NCI-H1694 treated with DMSO at 0.1 percent for 48 hours (cell line): ENCODE data around the gene LDHAL6B.
"Not testable (repeated sequence)": the region's sequence is repeated elsewhere in the genome, so short reads cannot be mapped to it uniquely, and the experiment has no call there.

Source experiments
- DNase-seq: peaks from one replicate; lab custom pipeline; 2025; lab: John Stamatoyannopoulos, UW

Gene LDHAL6B

GRCh38 chr15:59206623-59207183 is at the start of gene LDHAL6B:
TSS of gene LDHAL6B (plus strand) at chr15:59206843. CDS start at chr15:59206941, 98 bp downstream.
- no peak for DNase-seq

GRCh38 chr15:59157396-59157795 is 49.2 kb upstream of the LDHAL6B start:
- no peak for DNase-seq

GRCh38 chr15:59157840-59158700 is 48.6 kb upstream of the LDHAL6B start:
- DNase-seq = no peak

- no peak for DNase-seq
Measured at GRCh38 chr15:59158701-59159034, 48.0 kb upstream of the LDHAL6B start.

- no peak for DNase-seq
Measured at GRCh38 chr15:59159210-59159609, 47.4 kb upstream of the LDHAL6B start.

DNA sequence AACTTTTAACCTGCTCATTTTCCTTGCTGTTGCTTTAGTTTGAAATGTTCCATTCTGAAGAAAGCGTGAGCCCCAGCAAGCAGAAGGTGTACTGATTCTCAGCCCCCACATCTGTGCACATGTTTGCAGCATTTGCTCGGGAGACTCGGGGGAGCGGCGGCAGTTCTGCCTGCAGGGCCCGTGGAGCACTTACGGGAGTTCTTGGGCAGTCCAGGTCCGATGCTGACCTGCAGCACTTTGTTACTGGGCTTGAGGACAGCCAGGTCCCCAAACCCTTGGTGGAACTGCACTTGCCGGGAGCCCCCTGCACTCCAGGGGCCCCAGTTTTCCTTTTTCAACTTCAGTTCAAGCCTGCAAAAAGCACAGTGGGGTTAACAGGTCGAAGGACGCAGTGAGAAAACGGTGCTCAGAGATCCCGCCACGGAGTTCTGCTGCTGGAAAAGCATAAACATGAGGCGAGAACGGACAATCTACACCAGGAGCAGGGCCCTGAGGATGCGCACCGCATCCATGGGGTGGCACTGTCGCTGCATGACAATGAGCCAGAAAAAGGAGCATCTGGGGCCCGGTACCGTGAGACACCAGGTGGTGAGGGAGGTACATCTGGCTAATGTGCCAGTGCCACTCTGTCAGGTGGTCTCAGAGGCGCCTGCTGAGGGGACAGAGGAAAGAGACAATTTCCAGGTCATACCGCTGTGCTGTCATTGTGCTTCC is 45.6 kb upstream of the LDHAL6B start:
- DNase-seq = peak; percentile 43

GRCh38 chr15:59162080-59162479 is 44.6 kb upstream of the LDHAL6B start:
- not testable (repeated sequence) for DNase-seq

DNA sequence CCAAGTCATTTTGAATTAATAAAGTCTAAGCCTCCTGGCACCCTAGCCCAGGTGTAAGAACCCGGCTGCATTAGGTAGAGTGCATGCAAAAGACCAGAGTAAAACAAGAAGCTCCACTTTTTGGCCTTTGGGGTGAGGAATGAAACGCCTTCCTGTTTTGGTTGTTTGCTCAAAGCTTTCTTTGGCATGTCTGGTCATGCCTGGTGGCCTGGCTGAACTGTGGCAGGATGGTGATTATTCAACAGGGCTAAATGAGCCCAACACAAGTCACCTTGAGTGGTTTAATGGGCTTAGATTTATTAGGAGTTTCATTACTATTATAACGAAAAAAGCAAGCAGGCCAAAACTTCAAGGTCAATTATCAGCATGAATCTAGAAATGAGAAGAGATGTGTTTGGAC is 40.9 kb upstream of the LDHAL6B start:
- DNase-seq = no peak

GRCh38 chr15:59166166-59166565 is 40.5 kb upstream of the LDHAL6B start:
- DNase-seq = no peak

DNA sequence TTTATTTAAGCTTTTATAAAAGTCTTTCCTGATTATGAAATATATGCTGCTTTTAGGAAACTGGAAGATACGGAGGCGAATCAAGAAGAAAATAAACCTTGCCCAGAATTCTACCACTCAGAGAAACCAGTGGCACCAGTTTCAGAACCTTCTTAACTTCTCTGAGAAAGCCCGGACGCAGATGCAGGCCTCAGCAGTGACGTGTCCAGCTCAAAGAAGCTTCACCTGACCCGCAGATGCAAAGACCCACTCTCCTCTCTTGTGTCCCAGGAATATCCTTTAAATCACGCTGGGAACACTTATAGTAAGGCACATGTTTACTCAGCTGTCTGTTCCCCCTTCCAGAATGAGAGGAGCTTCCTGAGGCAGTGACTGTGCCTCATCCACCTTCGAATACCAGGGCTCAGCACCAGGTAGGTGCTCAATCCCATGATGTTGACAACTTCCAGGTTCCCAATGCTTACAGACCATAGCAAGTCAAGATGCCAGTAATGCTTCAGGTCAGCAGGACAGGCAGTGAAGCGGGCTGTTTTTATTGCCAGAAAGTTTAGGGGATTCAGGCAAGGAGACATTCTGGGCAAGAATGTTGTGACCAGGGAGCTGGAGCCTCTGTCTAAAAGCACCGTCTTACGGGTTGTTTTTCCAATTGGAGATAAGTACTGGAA is 39.9 kb upstream of the LDHAL6B start:
- DNase-seq = no peak

DNA sequence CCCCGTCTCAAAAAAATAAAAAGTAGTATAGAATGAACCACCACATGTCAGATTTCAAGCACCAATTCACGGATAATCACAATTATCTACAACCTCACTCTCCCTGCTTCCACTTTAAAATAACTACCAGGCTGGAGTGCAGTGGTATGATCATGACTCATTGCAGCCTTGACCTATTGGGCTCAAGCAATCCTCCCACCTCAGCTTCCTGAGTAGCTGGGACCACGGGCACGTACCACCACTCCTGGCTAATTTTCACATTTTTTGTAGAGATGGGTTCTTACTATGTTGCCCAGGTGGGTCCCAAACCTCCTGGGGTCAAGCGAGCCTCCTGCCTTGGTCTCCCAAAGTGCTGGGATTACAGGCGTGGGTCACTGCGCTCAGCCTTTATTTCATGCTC is 38.1 kb upstream of the LDHAL6B start:
- no peak for DNase-seq

GRCh38 chr15:59169251-59169708 is 37.4 kb upstream of the LDHAL6B start:
- no peak for DNase-seq

DNA sequence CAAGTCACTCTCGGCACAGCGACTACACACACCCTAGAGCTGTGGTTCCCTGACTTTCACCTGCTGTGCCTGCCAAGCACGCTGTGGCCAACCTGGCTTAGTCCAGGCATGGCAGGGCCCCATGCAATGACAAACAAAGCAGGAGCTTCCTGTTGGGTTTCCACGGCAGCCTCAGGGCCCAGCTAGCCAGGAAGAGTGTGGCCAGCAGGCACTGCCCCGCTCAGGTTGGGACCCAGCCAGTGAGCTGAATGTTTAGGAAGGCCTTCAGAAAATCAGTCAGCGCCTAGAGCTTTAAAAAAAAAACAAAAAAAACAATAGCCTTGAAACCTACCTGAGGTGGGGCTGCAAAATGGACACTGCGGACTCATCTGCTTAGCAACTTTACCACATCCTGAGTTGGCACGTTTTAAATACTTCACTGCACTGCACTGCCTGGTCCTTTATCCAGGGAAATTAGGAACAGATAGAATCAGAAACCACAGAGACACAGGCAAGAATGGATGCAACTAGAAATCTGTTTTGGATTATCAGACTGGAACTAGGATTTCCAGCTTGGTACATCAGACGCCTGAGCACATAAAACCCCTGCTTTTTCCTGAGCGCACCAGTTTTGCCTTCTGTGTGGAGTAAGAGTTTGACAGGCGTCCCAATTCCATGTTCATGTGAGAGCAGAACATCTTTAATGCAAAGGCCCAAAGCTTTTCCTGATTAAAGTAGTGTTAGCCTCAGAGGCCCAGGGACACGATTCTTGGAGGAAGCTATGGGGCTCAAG is 36.2 kb upstream of the LDHAL6B start:
- DNase-seq = no peak

DNA sequence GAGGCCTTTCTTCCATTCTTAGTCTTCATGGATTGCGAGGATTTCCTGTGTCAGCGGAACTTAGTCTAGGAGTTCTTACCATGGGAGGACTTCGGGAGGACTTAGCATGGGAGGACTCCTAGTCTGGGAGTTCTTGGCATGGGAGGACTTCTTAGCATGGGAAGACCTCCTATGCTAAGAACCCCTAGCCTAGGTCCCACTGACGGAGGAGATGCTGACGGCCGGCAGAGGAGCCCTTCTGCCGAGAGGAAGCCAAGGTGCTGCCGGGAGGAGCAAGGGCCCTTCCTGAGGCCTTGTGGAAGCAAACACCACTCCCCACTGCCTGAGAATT is 35.6 kb upstream of the LDHAL6B start:
- DNase-seq = no peak

- DNase-seq = no peak
Measured at GRCh38 chr15:59172289-59172901, 34.2 kb upstream of the LDHAL6B start.

DNA sequence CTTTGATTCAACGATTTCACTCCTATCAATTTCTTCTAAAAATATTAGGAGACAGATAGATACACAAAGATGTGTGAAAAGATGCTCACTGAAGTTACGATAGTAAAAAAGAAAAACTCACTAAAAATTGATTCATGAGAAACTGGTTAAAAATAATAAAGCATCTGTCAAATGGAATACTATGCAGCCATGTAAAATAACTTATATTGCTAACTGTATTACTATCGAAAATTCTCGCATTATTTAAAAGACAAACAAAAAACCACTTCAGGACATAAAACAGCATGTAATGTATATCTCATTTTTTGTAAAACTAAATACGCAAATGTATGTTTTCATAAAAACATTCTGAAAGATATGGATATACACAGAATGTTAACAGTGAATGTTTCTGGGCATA is 33.4 kb upstream of the LDHAL6B start:
- DNase-seq = no peak

- no peak for DNase-seq
Measured at GRCh38 chr15:59174151-59174834, 32.4 kb upstream of the LDHAL6B start.

DNA sequence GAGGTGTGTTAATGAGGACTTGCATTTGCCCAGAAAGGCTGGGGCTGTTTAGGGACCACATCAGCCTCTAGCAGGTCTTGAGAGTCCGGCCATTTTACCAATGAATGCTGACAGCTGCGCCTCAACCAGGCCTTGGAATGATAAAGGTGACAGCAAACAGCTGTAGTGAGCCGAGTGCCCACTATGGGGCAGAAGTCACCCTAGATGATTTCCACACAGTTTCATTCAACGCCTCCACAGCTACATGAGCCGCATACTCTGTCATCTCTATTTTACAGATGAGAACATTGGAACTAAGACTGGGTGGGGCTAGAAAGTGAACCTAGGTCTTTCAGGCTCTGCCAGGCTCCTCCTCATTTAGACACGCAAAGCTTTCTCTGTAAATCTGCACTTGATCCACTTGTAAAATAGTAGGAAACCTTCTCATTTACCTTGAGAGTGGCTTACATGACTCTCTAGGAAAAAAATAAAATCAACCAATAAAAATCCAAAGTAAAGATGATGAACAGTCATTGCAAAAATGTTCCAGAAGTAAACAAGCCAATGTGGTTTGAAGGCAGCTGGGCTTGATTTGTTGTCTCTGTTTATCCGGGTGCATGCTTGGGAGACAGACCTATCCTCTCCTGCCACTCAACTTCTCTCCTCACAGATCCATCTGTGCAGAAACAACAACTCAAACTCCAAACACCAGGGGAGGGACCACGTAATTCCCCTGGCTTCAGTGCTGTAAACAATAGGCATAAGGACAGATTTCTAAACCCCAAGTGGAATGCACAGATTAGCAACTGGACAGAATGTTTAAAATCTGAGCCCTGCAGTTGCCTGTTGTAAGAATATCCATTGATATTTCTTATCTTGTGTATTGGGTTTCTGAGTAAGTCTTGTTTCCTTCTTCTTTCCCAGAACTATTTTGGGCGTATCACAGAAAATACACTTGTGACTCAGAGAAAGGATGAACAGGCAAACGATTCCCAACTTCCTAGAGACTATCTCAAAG is 31.5 kb upstream of the LDHAL6B start:
- DNase-seq = peak; percentile 65

- DNase-seq = no peak
Measured at GRCh38 chr15:59176653-59177316, 29.9 kb upstream of the LDHAL6B start.
